Endodermal cell (in vitro differentiated cells): ENCODE results near the gene PCGF6. TPM values are rescaled to one million over a fixed set of nuclear protein-coding genes. Genes with fewer than 3 reads are reported as not detected.
A peak's percentile ranks its signal among the peaks of the same experiment; 100 is the strongest.

Experiments used
- DNase-seq: peaks from one replicate; pipeline ENCODE4 v3.0.0-alpha.2; 2017
- H3K27ac ChIP-seq: 2 replicates; pipeline ENCODE4 v1.5.1; 2013; ENCODE audit warnings: mild to moderate bottlenecking, low read depth, low read length, moderate library complexity
- H3K27me3 ChIP-seq: 2 replicates; pipeline ENCODE4 v1.6.1; 2013; ENCODE audit warnings: mild to moderate bottlenecking, low read length, moderate library complexity; ENCODE audit not compliant: insufficient read depth, control insufficient read depth, poor library complexity, severe bottlenecking
- H3K36me3 ChIP-seq: 2 replicates; pipeline ENCODE4 v1.7.0; 2013; ENCODE audit warnings: mild to moderate bottlenecking, low read length, moderate library complexity; ENCODE audit not compliant: control insufficient read depth, insufficient read depth
- H3K4me1 ChIP-seq: one replicate; pipeline ENCODE4 v1.7.0; 2013; ENCODE audit warnings: low read length; ENCODE audit not compliant: control insufficient read depth, insufficient read depth
- H3K4me3 ChIP-seq: 2 replicates; pipeline ENCODE4 v1.5.1; 2013; ENCODE audit warnings: mild to moderate bottlenecking, low read length, moderate library complexity
- H3K9ac ChIP-seq: 2 replicates; pipeline ENCODE4 v1.6.1; 2013; ENCODE audit warnings: mild to moderate bottlenecking, low read length, moderate library complexity; ENCODE audit not compliant: poor library complexity, severe bottlenecking; ENCODE audit errors: extremely low read depth
- H3K9me3 ChIP-seq: 2 replicates; pipeline ENCODE4 v1.6.1; 2013; ENCODE audit warnings: mild to moderate bottlenecking, low read length, moderate library complexity; ENCODE audit not compliant: control insufficient read depth
- H3K27ac Mint-ChIP-seq: 2 replicates; pipeline ENCODE4 v1.8.0; 2020; ENCODE audit warnings: mixed read lengths
- H3K27me3 Mint-ChIP-seq: 2 replicates; pipeline ENCODE4 v1.8.0; 2021; ENCODE audit warnings: mild to moderate bottlenecking, mixed read lengths; ENCODE audit not compliant: insufficient read depth
- H3K36me3 Mint-ChIP-seq: 2 replicates; pipeline ENCODE4 v1.8.0; 2020; ENCODE audit warnings: low read depth, mixed read lengths
- H3K4me1 Mint-ChIP-seq: 2 replicates; pipeline ENCODE4 v1.8.0; 2020; ENCODE audit warnings: mixed read lengths
- H3K4me3 Mint-ChIP-seq: 2 replicates; pipeline ENCODE4 v1.8.0; 2020; ENCODE audit warnings: mild to moderate bottlenecking, moderate library complexity, mixed read lengths
- H3K9me3 Mint-ChIP-seq: 2 replicates; pipeline ENCODE4 v1.8.0; 2020; ENCODE audit warnings: mild to moderate bottlenecking, mixed read lengths
- CTCF ChIP-seq: fragments of 200-600 bp; sonication (generic); conservative IDR thresholded peaks from 2 replicates; pipeline ENCODE4 v1.5.0; 2021; ENCODE audit warnings: antibody characterized with exemption, mild to moderate bottlenecking
- WGBS, 2 experiments: methylation state at CpG; one replicate each; pipeline versions ENCODE4 v1.1.5 to v1.1.7; 2013; ENCODE audit warnings: missing lambda C conversion rate in 2 of 2, mixed read lengths in 1 of 2; ENCODE audit not compliant: insufficient coverage in 1 of 2, insufficient read length in 1 of 2; 5-methylcytosine and 5-hydroxymethylcytosine counted together
- total RNA-seq, 2 donors: library from RNA; stranded (reverse); fragmentation: NEBNext Ultra II Directional in 1 of 2; extraction: Animal tissue kit (Norgen Biotek cat#: 25700) in 1 of 2; gene quantifications; 2 replicates in 1 of 2; 3 replicates in 1 of 2; pipeline ENCODE4 v1.2.1, GENCODE V29; 2021

The PCGF6 gene
- total RNA-seq, 2 donors from 2014 or later, result 18.9 to 20.5 TPM

GRCh38 chr10:103281753-103282152 lies 69.2 kb downstream of the PCGF6 start:
- Histone ChIP-seq H3K4me3 (peak overlapping the region; percentile 16), H3K9ac (no peak overlapping the region), H3K27ac (peak overlapping the region; percentile 73), H3K36me3 (no peaks in the 10 kb centered on the region), H3K9me3 (no peaks in the 10 kb centered on the region), H3K4me1 (no peaks in the 10 kb centered on the region), H3K27me3 (peaks cover 45% of the 10 kb centered on the region)
- no peak for TF ChIP-seq CTCF
- H3K27me3 Mint-ChIP-seq, result peaks cover 46% of the 10 kb centered on the region
- no peaks in the 10 kb centered on the region for H3K36me3 Mint-ChIP-seq
- H3K4me1 Mint-ChIP-seq, result peaks cover 9% of the 10 kb centered on the region
- 7 to 14% methylated on average over 4 to 14 of the region's 14 CpGs for WGBS, 2 experiments
- peaks cover 2% of the 10 kb centered on the region for H3K9me3 Mint-ChIP-seq
- H3K4me3 Mint-ChIP-seq, result peak overlapping the region; percentile 35
- DNase-seq, result peak; percentile 93
- H3K27ac Mint-ChIP-seq, result no peak overlapping the region

GRCh38 chr10:103280506-103280905 lies 70.4 kb downstream of the PCGF6 start:
- TF ChIP-seq CTCF, result no peak
- H3K27me3 ChIP-seq, result peaks cover 58% of the 10 kb centered on the region
- H3K9ac ChIP-seq, result no peak overlapping the region
- no peaks in the 10 kb centered on the region for H3K9me3 ChIP-seq
- H3K36me3 Mint-ChIP-seq, result no peaks in the 10 kb centered on the region
- H3K4me1 Mint-ChIP-seq, result peaks cover 9% of the 10 kb centered on the region
- H3K9me3 Mint-ChIP-seq, result peaks cover 2% of the 10 kb centered on the region
- WGBS, 2 experiments, result 92 to 94% methylated on average over 2 of the region's 2 CpGs
- H3K4me1 ChIP-seq, result no peaks in the 10 kb centered on the region
- peaks cover 59% of the 10 kb centered on the region for H3K27me3 Mint-ChIP-seq
- no peaks in the 10 kb centered on the region for H3K36me3 ChIP-seq
- no peak for DNase-seq
- no peak overlapping the region for H3K4me3 ChIP-seq
- H3K4me3 Mint-ChIP-seq, result no peak overlapping the region
- H3K27ac ChIP-seq, result no peak overlapping the region
- H3K27ac Mint-ChIP-seq, result no peak overlapping the region

GRCh38 chr10:103280031-103280430 lies 70.9 kb downstream of the PCGF6 start:
- no peak for DNase-seq
- WGBS, 2 experiments, result 92 to 93% methylated on average over 2 to 3 of the region's 3 CpGs
- H3K4me1 ChIP-seq, result no peaks in the 10 kb centered on the region
- no peak overlapping the region for H3K4me3 ChIP-seq
- H3K36me3 Mint-ChIP-seq, result no peaks in the 10 kb centered on the region
- no peak overlapping the region for H3K9ac ChIP-seq
- TF ChIP-seq CTCF, result no peak
- peaks cover 63% of the 10 kb centered on the region for H3K27me3 ChIP-seq
- no peaks in the 10 kb centered on the region for H3K36me3 ChIP-seq
- H3K4me1 Mint-ChIP-seq, result peaks cover 9% of the 10 kb centered on the region
- peaks cover 2% of the 10 kb centered on the region for H3K9me3 Mint-ChIP-seq
- H3K9me3 ChIP-seq, result no peaks in the 10 kb centered on the region
- H3K27ac ChIP-seq, result no peak overlapping the region
- H3K27me3 Mint-ChIP-seq, result peaks cover 64% of the 10 kb centered on the region
- H3K27ac Mint-ChIP-seq, result no peak overlapping the region
- H3K4me3 Mint-ChIP-seq, result no peak overlapping the region
